ENCODE data around the gene LIPC. TPM values are rescaled to one million over a fixed set of nuclear protein-coding genes. Genes with fewer than 3 reads are reported as not detected.

LIPC gene
- total and polyA plus RNA-seq, 10 of the 15 experiments (the other 5 are each of a cell fraction or from before 2014, with no cell fraction given) = 0.06 to 0.31 (median 0.16) TPM; not detected in 1

- no peak for TF ChIP-seq CTCF (IDR thresholded peaks at IDR 0.05 in 2 of 3, conservative IDR thresholded peaks at IDR 0.05 in 1 of 3; ENCODE audit: control insufficient read depth in 2 of 3, extremely low read depth in 1 of 3, insufficient read depth in 1 of 3, low read depth in 3 of 3, low read length in 3 of 3)
Observed at GRCh38 chr15:58538225-58538727, 106.5 kb downstream of the LIPC start (continued).

GRCh38 chr15:58538901-58539300, 107.1 kb downstream of the LIPC start:
- DNase-seq (ENCODE audit: low read depth, low spot score) (no peak), ATAC-seq (no peak), FAIRE-seq (no peak)
- RAD21 ChIA-PET (ENCODE audit: unreplicated experiment) = no interaction called here
- no peaks in the 10 kb centered on the region for H4K20me1 ChIP-seq (ENCODE audit: control insufficient read depth, insufficient read depth)
- in situ Hi-C loops (cut with MboI) (no loop called here), intact Hi-C loops (cut with micrococcal nuclease; ENCODE audit: unreplicated experiment) (no loop called here)
- CTCF ChIA-PET = interaction anchor here (1.0 kb wide), 1 partner anchor 33 kb away, joined by 3 read pairs; no protein-coding TSS in a partner anchor
- H3K4me3 ChIP-seq = no peak overlapping the region
- no peaks in the 10 kb centered on the region for H3K9me3 ChIP-seq (replicated peaks; ENCODE audit: control insufficient read depth, insufficient read depth, low read length)
- BruUV-seq (replicated peaks) = no TSS peak
- H3K36me3 ChIP-seq (ENCODE audit: control insufficient read depth in 2 of 2, insufficient read depth in 2 of 2, low read length in 1 of 2) = no peaks in the 10 kb centered on the region
- no peak overlapping the region for H2AFZ ChIP-seq (ENCODE audit: control insufficient read depth, low read depth, low read length)
- no peak overlapping the region for H3K4me2 ChIP-seq (ENCODE audit: control insufficient read depth, insufficient read depth)
- SMC1A ChIA-PET (ENCODE audit: uncharacterized antibody, unreplicated experiment) = interaction anchor here (0.5 to 1.2 kb wide), 2 partner anchors 10 to 44 kb away, joined by 3 to 4 read pairs; no protein-coding TSS in a partner anchor
- H3K79me2 ChIP-seq (ENCODE audit: control insufficient read depth, insufficient read depth, low read length) = no peaks in the 10 kb centered on the region
- H3K4me1 ChIP-seq (ENCODE audit: control insufficient read depth, insufficient read depth, low read length) = no peaks in the 10 kb centered on the region
- no peak overlapping the region for H3K9ac ChIP-seq (ENCODE audit: control insufficient read depth, insufficient read depth, low read length)
- TF ChIP-seq KAT2A (conservative IDR thresholded peaks at IDR 0.05; ENCODE audit: control insufficient read depth, low read depth, low read length) (no peak), BACH1 (IDR thresholded peaks at IDR 0.05; ENCODE audit: borderline replicate concordance) (no peak), HSF1 (IDR thresholded peaks at IDR 0.05; ENCODE audit: low read depth, low read length) (no peak), TCF12 (IDR thresholded peaks at IDR 0.05; ENCODE audit: low read depth, low read length) (no peak), E2F8 (IDR thresholded peaks at IDR 0.05; ENCODE audit: low read depth, partially characterized antibody) (no peak), ELK1 (IDR thresholded peaks at IDR 0.05; ENCODE audit: low read depth, low read length) (no peak), MYC (IDR thresholded peaks at IDR 0.05; ENCODE audit: insufficient read depth, insufficient read length, insufficient replicate concordance, low read length, severe bottlenecking) (no peak), SPI1 (IDR thresholded peaks at IDR 0.05; ENCODE audit: borderline replicate concordance, insufficient read depth, low read depth, low read length) (no peak)
- POLR2A ChIA-PET = interaction anchor here (0.6 kb wide), 1 partner anchor 19 kb away, joined by 3 read pairs; no protein-coding TSS in a partner anchor
- WGBS (ENCODE audit: insufficient coverage, insufficient replicate concordance, low lambda C conversion rate, missing lambda C conversion rate) = 91% methylated on average over 3 of the region's 3 CpGs
- H3K27ac ChIP-seq (ENCODE audit: control insufficient read depth, insufficient read depth) = no peak overlapping the region
- H3K27me3 ChIP-seq (replicated peaks in 1 of 2; ENCODE audit: control insufficient read depth in 2 of 2, insufficient read depth in 2 of 2, low read length in 1 of 2) = no peaks in the 10 kb centered on the region; a peak in 1 of 4 replicates

Measured in GM12878 (cell line).